Measurements from ENCODE around the gene ZDHHC8. TPM values are rescaled to one million over a fixed set of nuclear protein-coding genes. Genes with fewer than 3 reads are reported as not detected.

Gene ZDHHC8
- total and polyA plus RNA-seq, 10 of the 15 experiments (the other 5 are each of a cell fraction or from before 2014, with no cell fraction given) = 0.03 to 46.3 (median 5.3) TPM

DNA sequence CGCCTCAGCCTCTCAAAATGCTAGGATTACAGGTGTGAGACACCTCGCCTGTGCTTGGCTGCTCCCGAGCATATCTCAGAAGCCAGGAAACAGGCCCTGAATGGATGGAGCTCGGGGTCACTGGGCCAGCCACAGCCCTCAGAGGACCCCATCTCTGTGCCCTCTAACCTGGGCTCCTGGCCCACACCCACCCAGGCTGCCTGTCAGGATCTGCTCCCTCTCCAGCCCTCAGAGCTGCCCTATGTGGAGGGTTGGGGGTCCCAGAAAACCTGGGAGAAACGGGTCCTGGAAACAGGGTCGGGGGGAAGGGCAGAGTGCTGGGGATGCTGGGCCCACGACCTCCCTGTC, 24.4 kb downstream of the ZDHHC8 start (continued):
- TF ChIP-seq PRDM15 (CRISPR knock-in tag; IDR thresholded peaks at IDR 0.05) (no peak), E4F1 (IDR thresholded peaks at IDR 0.05; ENCODE audit: borderline replicate concordance, partially characterized antibody) (no peak), PML (IDR thresholded peaks at IDR 0.05; ENCODE audit: low read length) (no peak), CREM (IDR thresholded peaks at IDR 0.05; ENCODE audit: low read depth) (no peak), ZBTB4 (CRISPR knock-in tag; IDR thresholded peaks at IDR 0.05) (no peak), RAD51 (IDR thresholded peaks at IDR 0.05) (no peak), POLR2AphosphoS2 (IDR thresholded peaks at IDR 0.05; ENCODE audit: low read depth, low read length) (no peak), PAX8 (IDR thresholded peaks at IDR 0.05) (no peak), TCF3 (IDR thresholded peaks at IDR 0.05; ENCODE audit: borderline replicate concordance, insufficient read depth, low read depth, low read length) (no peak)
- TF ChIP-seq, protein P1, sequence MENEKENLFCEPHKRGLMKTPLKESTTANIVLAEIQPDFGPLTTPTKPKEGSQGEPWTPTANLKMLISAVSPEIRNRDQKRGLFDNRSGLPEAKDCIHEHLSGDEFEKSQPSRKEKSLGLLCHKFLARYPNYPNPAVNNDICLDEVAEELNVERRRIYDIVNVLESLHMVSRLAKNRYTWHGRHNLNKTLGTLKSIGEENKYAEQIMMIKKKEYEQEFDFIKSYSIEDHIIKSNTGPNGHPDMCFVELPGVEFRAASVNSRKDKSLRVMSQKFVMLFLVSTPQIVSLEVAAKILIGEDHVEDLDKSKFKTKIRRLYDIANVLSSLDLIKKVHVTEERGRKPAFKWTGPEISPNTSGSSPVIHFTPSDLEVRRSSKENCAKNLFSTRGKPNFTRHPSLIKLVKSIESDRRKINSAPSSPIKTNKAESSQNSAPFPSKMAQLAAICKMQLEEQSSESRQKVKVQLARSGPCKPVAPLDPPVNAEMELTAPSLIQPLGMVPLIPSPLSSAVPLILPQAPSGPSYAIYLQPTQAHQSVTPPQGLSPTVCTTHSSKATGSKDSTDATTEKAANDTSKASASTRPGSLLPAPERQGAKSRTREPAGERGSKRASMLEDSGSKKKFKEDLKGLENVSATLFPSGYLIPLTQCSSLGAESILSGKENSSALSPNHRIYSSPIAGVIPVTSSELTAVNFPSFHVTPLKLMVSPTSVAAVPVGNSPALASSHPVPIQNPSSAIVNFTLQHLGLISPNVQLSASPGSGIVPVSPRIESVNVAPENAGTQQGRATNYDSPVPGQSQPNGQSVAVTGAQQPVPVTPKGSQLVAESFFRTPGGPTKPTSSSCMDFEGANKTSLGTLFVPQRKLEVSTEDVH (IDR thresholded peaks at IDR 0.05; ENCODE audit: low read depth, partially characterized antibody) = no peak
- TF ChIP-seq, protein P2, sequence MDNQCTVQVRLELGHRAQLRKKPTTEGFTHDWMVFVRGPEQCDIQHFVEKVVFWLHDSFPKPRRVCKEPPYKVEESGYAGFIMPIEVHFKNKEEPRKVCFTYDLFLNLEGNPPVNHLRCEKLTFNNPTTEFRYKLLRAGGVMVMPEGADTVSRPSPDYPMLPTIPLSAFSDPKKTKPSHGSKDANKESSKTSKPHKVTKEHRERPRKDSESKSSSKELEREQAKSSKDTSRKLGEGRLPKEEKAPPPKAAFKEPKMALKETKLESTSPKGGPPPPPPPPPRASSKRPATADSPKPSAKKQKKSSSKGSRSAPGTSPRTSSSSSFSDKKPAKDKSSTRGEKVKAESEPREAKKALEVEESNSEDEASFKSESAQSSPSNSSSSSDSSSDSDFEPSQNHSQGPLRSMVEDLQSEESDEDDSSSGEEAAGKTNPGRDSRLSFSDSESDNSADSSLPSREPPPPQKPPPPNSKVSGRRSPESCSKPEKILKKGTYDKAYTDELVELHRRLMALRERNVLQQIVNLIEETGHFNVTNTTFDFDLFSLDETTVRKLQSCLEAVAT (IDR thresholded peaks at IDR 0.05) = no peak

Measured in GM12878 (cell line).